Measurements from ENCODE around the gene HDGFL2. TPM values are rescaled to one million over a fixed set of nuclear protein-coding genes. Genes with fewer than 3 reads are reported as not detected.

Gene HDGFL2
- total and polyA plus RNA-seq, 4 donors: 3.4 to 15.7 (median 14.1) TPM

GRCh38 chr19:4493104-4493928 is 21.2 kb downstream of the HDGFL2 start:
- Histone ChIP-seq H3K9ac (ENCODE audit: low read depth in 1 of 2, low read length in 2 of 2) (no peak overlapping the region), H3K36me3 (ENCODE audit: control insufficient read depth in 4 of 4, insufficient read depth in 3 of 4, low read depth in 1 of 4, low read length in 3 of 4) (peaks cover 3 to 49% (median 13%) of the 10 kb centered on the region in 4 donors), H3K27ac (ENCODE audit: low read depth in 1 of 2, low read length in 2 of 2) (no peak overlapping the region), H3K4me3 (ENCODE audit: low read depth in 1 of 3, low read length in 3 of 3) (no peak overlapping the region), H3K9me3 (ENCODE audit: control insufficient read depth in 4 of 4, low read length in 3 of 4) (no peaks in the 10 kb centered on the region), H3K27me3 (ENCODE audit: control insufficient read depth in 4 of 4, insufficient read depth in 4 of 4, low read length in 3 of 4) (no peaks in the 10 kb centered on the region), H3K4me1 (ENCODE audit: control insufficient read depth in 4 of 4, insufficient read depth in 4 of 4, low read length in 3 of 4) (no peaks in the 10 kb centered on the region)
- TF ChIP-seq EGR1 (IDR thresholded peaks at IDR 0.05; ENCODE audit: low read depth in 2 of 2) (no peak), FOXA2 (IDR thresholded peaks at IDR 0.05) (no peak), NR2F2 (IDR thresholded peaks at IDR 0.05) (no peak), HNF4A (conservative IDR thresholded peaks at IDR 0.05) (no peak), ZBTB33 (IDR thresholded peaks at IDR 0.05) (no peak), RAD21 (IDR thresholded peaks at IDR 0.05) (no peak), REST (IDR thresholded peaks at IDR 0.05) (no peak), RXRA (IDR thresholded peaks at IDR 0.05) (no peak), YY1 (IDR thresholded peaks at IDR 0.05) (no peak), MAX (IDR thresholded peaks at IDR 0.05) (no peak), TAF1 (conservative IDR thresholded peaks at IDR 0.05) (no peak), JUND (IDR thresholded peaks at IDR 0.05) (no peak), SP1 (IDR thresholded peaks at IDR 0.05) (no peak), GABPA (IDR thresholded peaks at IDR 0.05 in 1 of 2, conservative IDR thresholded peaks at IDR 0.05 in 1 of 2) (no peak), FOXA1 (IDR thresholded peaks at IDR 0.05) (no peak), CTCF (IDR thresholded peaks at IDR 0.05; ENCODE audit: low read depth, low read length, missing input control) (no peak), HNF4G (IDR thresholded peaks at IDR 0.05) (no peak), ATF3 (IDR thresholded peaks at IDR 0.05) (no peak)
- 97% methylated on average over 41 of the region's 41 CpGs for WGBS
- DNase-seq (ENCODE audit: low spot score): no peak

Data from liver (tissue), 9 donors.